Colonic mucosa (tissue), 4 donors: ENCODE data around the gene SLC18B1. TPM values are rescaled to one million over a fixed set of nuclear protein-coding genes. Genes with fewer than 3 reads are reported as not detected.

ENCODE experiments used
- DNase-seq: peaks from one replicate; pipeline ENCODE4 v3.0.0-alpha.2; 2020
- H3K27ac ChIP-seq: fragments of 200-600 bp; one replicate; pipeline ENCODE4 v1.8.0; 2021
- H3K27me3 ChIP-seq: fragments of 200-600 bp; one replicate; pipeline ENCODE4 v1.8.0; 2021
- H3K36me3 ChIP-seq: fragments of 200-600 bp; one replicate; pipeline ENCODE4 v1.8.0; 2021
- H3K4me1 ChIP-seq: fragments of 200-600 bp; one replicate; pipeline ENCODE4 v1.8.0; 2021; ENCODE audit warnings: mild to moderate bottlenecking
- H3K4me3 ChIP-seq: fragments of 200-600 bp; one replicate; pipeline ENCODE4 v1.8.0; 2021
- H3K9ac ChIP-seq, 2 donors: one replicate each; pipeline ENCODE4 v1.7.0; 2013; ENCODE audit warnings: control low read depth in 2 of 2, low read depth in 2 of 2, low read length in 2 of 2
- H3K9me3 ChIP-seq: fragments of 200-600 bp; one replicate; pipeline ENCODE4 v1.8.0; 2021
- intact Hi-C: fragments of 100-400 bp; cut with DNase I; formaldehyde crosslinking; loops from one replicate; pipeline ENCODE4 v1.14.1; 2022
- total RNA-seq, 2 donors: library from RNA; stranded (reverse); fragmentation: NEBNext Ultra II Directional in 1 of 2; extraction: Animal tissue kit (Norgen Biotek cat#: 25700) in 1 of 2; gene quantifications; one replicate each; pipeline ENCODE4 v1.2.1, GENCODE V29; 2021
- TF ChIP-seq, protein P1 (sequence below): fragments of 200-600 bp; IDR thresholded peaks from one replicate; pipeline ENCODE4 v1.8.0; 2022; ENCODE audit warnings: antibody characterized with exemption, mild to moderate bottlenecking
- donor health status: healthy.
- donor health status: DM: no; HTN: no; CAD: no.
- donor health status: DM: no; HTN: no; CAD: no.

SLC18B1 gene
- total RNA-seq, result 10 to 100 TPM; 11.1 to 11.8 TPM

GRCh38 chr6:132797951-132798868 lies at the start of gene SLC18B1:
Gene SLC18B1, minus strand, starts transcription at chr6:132798637. Its CDS starts 181 bp downstream, at chr6:132798456.
- TF ChIP-seq, protein P1, sequence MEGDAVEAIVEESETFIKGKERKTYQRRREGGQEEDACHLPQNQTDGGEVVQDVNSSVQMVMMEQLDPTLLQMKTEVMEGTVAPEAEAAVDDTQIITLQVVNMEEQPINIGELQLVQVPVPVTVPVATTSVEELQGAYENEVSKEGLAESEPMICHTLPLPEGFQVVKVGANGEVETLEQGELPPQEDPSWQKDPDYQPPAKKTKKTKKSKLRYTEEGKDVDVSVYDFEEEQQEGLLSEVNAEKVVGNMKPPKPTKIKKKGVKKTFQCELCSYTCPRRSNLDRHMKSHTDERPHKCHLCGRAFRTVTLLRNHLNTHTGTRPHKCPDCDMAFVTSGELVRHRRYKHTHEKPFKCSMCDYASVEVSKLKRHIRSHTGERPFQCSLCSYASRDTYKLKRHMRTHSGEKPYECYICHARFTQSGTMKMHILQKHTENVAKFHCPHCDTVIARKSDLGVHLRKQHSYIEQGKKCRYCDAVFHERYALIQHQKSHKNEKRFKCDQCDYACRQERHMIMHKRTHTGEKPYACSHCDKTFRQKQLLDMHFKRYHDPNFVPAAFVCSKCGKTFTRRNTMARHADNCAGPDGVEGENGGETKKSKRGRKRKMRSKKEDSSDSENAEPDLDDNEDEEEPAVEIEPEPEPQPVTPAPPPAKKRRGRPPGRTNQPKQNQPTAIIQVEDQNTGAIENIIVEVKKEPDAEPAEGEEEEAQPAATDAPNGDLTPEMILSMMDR, result no peak
- Histone ChIP-seq H3K27me3 (no peaks in the 10 kb centered on the region), H3K9ac (peak within 1 kb of the TSS in 1 of 2 donors; percentile 82), H3K4me3 (peak within 1 kb of the TSS; percentile 66), H3K9me3 (no peaks in the 10 kb centered on the region), H3K27ac (peak within 1 kb of the TSS; percentile 68), H3K4me1 (no peaks in the 10 kb centered on the region), H3K36me3 (no peaks in the 10 kb centered on the region)
- intact Hi-C loops, result no loop called here
- peak; percentile 74 for DNase-seq

- Histone ChIP-seq H3K27ac (no peak overlapping the region), H3K4me1 (no peaks in the 10 kb centered on the region), H3K27me3 (no peaks in the 10 kb centered on the region), H3K36me3 (no peaks in the 10 kb centered on the region), H3K9me3 (no peaks in the 10 kb centered on the region), H3K9ac (no peak overlapping the region), H3K4me3 (no peak overlapping the region)
- intact Hi-C loops, result no loop called here
- DNase-seq, result no peak
- TF ChIP-seq, protein P1, result no peak
These were observed 45.0 kb upstream of the SLC18B1 start for GRCh38 chr6:132843316-132844035.

DNA sequence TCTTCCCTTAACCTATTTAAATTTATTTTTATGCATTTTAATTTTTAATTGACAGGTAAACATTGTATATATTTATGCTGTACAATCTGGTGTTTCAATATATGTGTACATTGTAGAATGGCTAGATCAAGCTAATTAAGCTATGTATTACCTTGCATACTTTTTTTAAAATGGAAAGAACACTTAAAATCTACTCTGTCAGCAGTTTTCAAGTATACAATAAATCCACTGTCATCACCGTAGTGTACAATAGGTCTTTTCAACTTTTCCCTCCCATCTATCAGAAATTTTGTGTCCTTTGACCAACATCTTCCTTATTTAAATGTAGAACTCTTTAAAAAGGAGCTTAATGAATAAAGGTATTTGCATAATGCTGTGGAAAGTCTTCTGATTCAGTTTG lies 43.5 kb upstream of the SLC18B1 start:
- intact Hi-C loops, result no loop called here
- H3K9me3 ChIP-seq, result no peaks in the 10 kb centered on the region
- H3K4me1 ChIP-seq, result no peaks in the 10 kb centered on the region
- H3K27ac ChIP-seq, result no peak overlapping the region
- TF ChIP-seq, protein P1, result no peak
- H3K36me3 ChIP-seq, result no peaks in the 10 kb centered on the region
- H3K27me3 ChIP-seq, result no peaks in the 10 kb centered on the region
- no peak overlapping the region for H3K9ac ChIP-seq
- DNase-seq, result no peak
- no peak overlapping the region for H3K4me3 ChIP-seq

GRCh38 chr6:132832891-132833290 lies 34.5 kb upstream of the SLC18B1 start:
- Histone ChIP-seq H3K9me3 (no peaks in the 10 kb centered on the region), H3K4me3 (no peak overlapping the region), H3K9ac (no peak overlapping the region), H3K4me1 (no peaks in the 10 kb centered on the region), H3K36me3 (no peaks in the 10 kb centered on the region), H3K27me3 (no peaks in the 10 kb centered on the region), H3K27ac (no peak overlapping the region)
- TF ChIP-seq, protein P1, result no peak
- intact Hi-C loops, result no loop called here
- DNase-seq, result no peak

DNA sequence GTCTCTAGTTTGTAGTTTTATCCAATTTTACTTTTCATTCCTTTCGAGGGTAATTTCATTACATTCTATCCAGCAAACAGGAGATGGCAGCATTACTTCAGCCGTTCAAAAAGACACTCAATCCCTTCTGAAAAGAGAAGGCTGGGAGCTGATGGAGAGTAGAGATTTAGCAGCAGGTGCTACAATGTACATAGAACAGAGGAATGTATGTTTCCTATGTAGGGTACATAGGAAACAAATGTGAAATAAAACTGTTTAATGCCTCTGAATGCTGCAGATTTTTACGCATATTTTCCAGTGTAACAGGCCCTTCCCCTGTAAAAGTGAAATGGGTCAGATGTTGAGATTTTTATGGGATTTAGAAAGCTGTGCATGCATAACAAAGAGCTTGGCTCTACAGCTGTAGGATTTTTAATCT lies 31.9 kb upstream of the SLC18B1 start:
- TF ChIP-seq, protein P1, result no peak
- Histone ChIP-seq H3K9ac (no peak overlapping the region), H3K27me3 (no peaks in the 10 kb centered on the region), H3K4me1 (no peaks in the 10 kb centered on the region), H3K9me3 (no peaks in the 10 kb centered on the region), H3K27ac (no peak overlapping the region), H3K36me3 (no peaks in the 10 kb centered on the region), H3K4me3 (no peak overlapping the region)
- no peak for DNase-seq
- intact Hi-C loops, result no loop called here
